HG03139 (cell line): ENCODE data around the gene CADPS2.

Experiments
- ATAC-seq: cut with Tn5 transposase; IDR thresholded peaks from one replicate; pipeline ENCODE4 v1.9.1; 2021; ENCODE audit not compliant: unreplicated experiment

CADPS2 gene

GRCh38 chr7:122465296-122465695, 421.0 kb downstream of the CADPS2 start:
- no peak for ATAC-seq

- ATAC-seq = no peak
Measured at GRCh38 chr7:122463631-122464030, 422.6 kb downstream of the CADPS2 start.

- ATAC-seq = no peak
Measured at GRCh38 chr7:122460936-122461335, 425.3 kb downstream of the CADPS2 start.

- no peak for ATAC-seq
Measured at GRCh38 chr7:122457969-122458368, 428.3 kb downstream of the CADPS2 start.

GRCh38 chr7:122457325-122457724, 428.9 kb downstream of the CADPS2 start:
- no peak for ATAC-seq

GRCh38 chr7:122454776-122455507, 431.3 kb downstream of the CADPS2 start:
- ATAC-seq = no peak

- no peak for ATAC-seq
Measured at GRCh38 chr7:122453432-122453831, 432.8 kb downstream of the CADPS2 start.

GRCh38 chr7:122448893-122449589, 437.2 kb downstream of the CADPS2 start:
- ATAC-seq = no peak

GRCh38 chr7:122442929-122443328, 443.3 kb downstream of the CADPS2 start:
- no peak for ATAC-seq

- no peak for ATAC-seq
Measured at GRCh38 chr7:122438492-122438891, 447.8 kb downstream of the CADPS2 start.

GRCh38 chr7:122438006-122438405, 448.3 kb downstream of the CADPS2 start:
- ATAC-seq = no peak

GRCh38 chr7:122433765-122434164, 452.5 kb downstream of the CADPS2 start:
- ATAC-seq = no peak

- no peak for ATAC-seq
Measured at GRCh38 chr7:122430710-122431109, 455.6 kb downstream of the CADPS2 start.

- ATAC-seq = no peak
Measured at GRCh38 chr7:122429926-122430325, 456.3 kb downstream of the CADPS2 start.

GRCh38 chr7:122425731-122426130, 460.5 kb downstream of the CADPS2 start:
- no peak for ATAC-seq

GRCh38 chr7:122423591-122423990, 462.7 kb downstream of the CADPS2 start:
- no peak for ATAC-seq

- no peak for ATAC-seq
Measured at GRCh38 chr7:122416336-122416735, 469.9 kb downstream of the CADPS2 start.

- ATAC-seq = no peak
Measured at GRCh38 chr7:122415510-122415909, 470.8 kb downstream of the CADPS2 start.

- ATAC-seq = no peak
Measured at GRCh38 chr7:122413339-122413738, 472.9 kb downstream of the CADPS2 start.

- ATAC-seq = no peak
Measured at GRCh38 chr7:122412883-122413282, 473.4 kb downstream of the CADPS2 start.

GRCh38 chr7:122412441-122412840, 473.8 kb downstream of the CADPS2 start:
- ATAC-seq = no peak

- no peak for ATAC-seq
Measured at GRCh38 chr7:122407195-122407594, 479.1 kb downstream of the CADPS2 start.

GRCh38 chr7:122403113-122403512, 483.1 kb downstream of the CADPS2 start:
- no peak for ATAC-seq
